Gastrocnemius medialis (tissue), 4 donors: ENCODE results near the gene LRRC8C. TPM values are rescaled to one million over a fixed set of nuclear protein-coding genes. Genes with fewer than 3 reads are reported as not detected.

Experiments
- ATAC-seq, 2 donors: fragments of 150-250 bp; one replicate each; pipeline ENCODE4 v1.9.1; 2016
- DNase-seq, 2 donors: peaks; one replicate each; pipeline ENCODE4 v3.0.0-alpha.2; 2019
- H3K27ac ChIP-seq, 4 donors: fragments of 200-600 bp; sonication (generic); 1 replicate in 1 of 4; 2 replicates in 3 of 4; pipeline ENCODE4 v1.5.1; 2016 to 2018; ENCODE audit warnings: mild to moderate bottlenecking in 2 of 4, moderate library complexity in 1 of 4
- H3K27me3 ChIP-seq, 3 donors: fragments of 200-600 bp; sonication (generic) in 2 of 3; 1 replicate in 1 of 3; 2 replicates in 2 of 3; pipeline versions ENCODE4 v1.5.1 to v1.6.0; 2016 to 2019; ENCODE audit warnings: mild to moderate bottlenecking in 1 of 3, moderate library complexity in 1 of 3
- H3K36me3 ChIP-seq, 2 donors: fragments of 200-600 bp; sonication (generic) in 1 of 2; one replicate each; pipeline ENCODE4 v1.5.1; 2017 to 2018
- H3K4me1 ChIP-seq, 2 donors: fragments of 200-600 bp; sonication (generic) in 1 of 2; one replicate each; pipeline ENCODE4 v1.5.1; 2016 to 2017; ENCODE audit warnings: mild to moderate bottlenecking in 2 of 2
- H3K4me3 ChIP-seq, 4 donors: fragments of 200-600 bp; sonication (generic) in 3 of 4; 1 replicate in 1 of 4; 2 replicates in 3 of 4; pipeline ENCODE4 v1.5.1; 2016 to 2019; ENCODE audit warnings: mild to moderate bottlenecking in 2 of 4
- H3K9me3 ChIP-seq, 3 donors: fragments of 200-600 bp; sonication (generic) in 2 of 3; 1 replicate in 1 of 3; 2 replicates in 2 of 3; pipeline ENCODE4 v1.5.1; 2016 to 2019
- POLR2A ChIP-seq, 2 donors: fragments of 450-650 bp; IDR thresholded peaks; one replicate each; pipeline ENCODE4 v1.6.1; 2017; ENCODE audit warnings: antibody characterized with exemption in 2 of 2, mild to moderate bottlenecking in 2 of 2, moderate library complexity in 2 of 2
- in situ Hi-C, 4 donors: fragments of 200-750 bp; cut with MboI; loops; one replicate each; pipeline versions ENCODE4 v1.15.0 to v1.8.0; 2017; ENCODE audit warnings: low sequenced_read_pairs in 4 of 4
- intact Hi-C: fragments of 100-400 bp; cut with DNase I; formaldehyde crosslinking; loops from one replicate; pipeline ENCODE4 v1.15.1; 2023; ENCODE audit warnings: low total_unique reads
- total RNA-seq, 4 donors: library from RNA; depleted of rRNA; stranded (reverse); fragments of >200 nt; gene quantifications; one replicate each; pipeline versions ENCODE4 v1.1.0 to v1.2.3, GENCODE V29; 2016
- TF ChIP-seq, protein P1 (sequence below), 5 experiments: fragments of 450-650 bp in 3 of 5; fragments of 200-600 bp in 2 of 5; sonication (generic) in 2 of 5; IDR thresholded peaks in 4 of 5; conservative IDR thresholded peaks in 1 of 5; 1 replicate in 4 of 5; 2 replicates in 1 of 5; pipeline ENCODE4 v1.5.1; 2016 to 2019; ENCODE audit warnings: antibody characterized with exemption in 5 of 5, mild to moderate bottlenecking in 3 of 5, moderate library complexity in 3 of 5

The LRRC8C gene
- total RNA-seq, 4 donors from 2014 or later: 2.9 to 5.8 (median 4.1) TPM

DNA sequence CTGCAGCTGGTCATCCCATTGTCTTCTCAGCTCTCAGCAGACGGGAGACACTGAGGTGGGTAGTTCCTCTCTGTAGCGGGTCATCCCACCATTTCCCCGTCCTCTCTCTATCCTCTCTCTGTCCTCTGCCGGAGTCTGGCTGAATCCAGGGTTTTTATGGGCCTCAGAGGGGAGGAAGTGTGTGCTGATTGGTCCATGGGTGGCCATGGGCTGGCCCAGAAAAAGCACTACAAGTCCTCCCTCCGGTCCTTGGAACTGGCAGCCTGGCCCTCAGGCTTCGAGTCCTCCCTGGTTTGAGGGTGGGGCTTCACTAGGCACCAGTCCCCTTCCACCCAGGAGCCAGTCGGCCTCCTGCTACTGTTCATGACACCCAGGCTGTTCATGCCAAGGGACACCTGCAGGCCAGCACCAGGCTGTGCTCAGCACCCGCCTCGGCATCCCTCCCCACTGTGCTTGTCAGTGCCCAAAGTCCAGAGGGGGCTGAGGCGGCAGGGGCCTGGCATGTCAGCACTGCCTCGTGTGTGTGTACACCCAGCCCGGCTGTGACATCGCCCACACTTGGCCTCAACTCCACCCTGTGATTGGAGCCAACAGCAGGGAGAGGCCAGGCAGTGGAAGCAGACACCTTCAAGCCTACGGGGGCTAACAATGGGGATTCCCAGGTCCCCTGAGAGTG lies 23.0 kb upstream of the LRRC8C start:
- Histone ChIP-seq H3K27ac (peak overlapping the region in 2 of 4 donors; percentile 59 to 63), H3K9me3 (no peaks in the 10 kb centered on the region), H3K27me3 (no peaks in the 10 kb centered on the region), H3K4me3 (no peak overlapping the region), H3K36me3 (no peaks in the 10 kb centered on the region), H3K4me1 (peaks cover 5 to 21% of the 10 kb centered on the region in 2 donors)
- in situ Hi-C loops: no loop called here
- intact Hi-C loops: no loop called here
- no peak for TF ChIP-seq POLR2A (IDR thresholded peaks at IDR 0.05)
- TF ChIP-seq, protein P1, sequence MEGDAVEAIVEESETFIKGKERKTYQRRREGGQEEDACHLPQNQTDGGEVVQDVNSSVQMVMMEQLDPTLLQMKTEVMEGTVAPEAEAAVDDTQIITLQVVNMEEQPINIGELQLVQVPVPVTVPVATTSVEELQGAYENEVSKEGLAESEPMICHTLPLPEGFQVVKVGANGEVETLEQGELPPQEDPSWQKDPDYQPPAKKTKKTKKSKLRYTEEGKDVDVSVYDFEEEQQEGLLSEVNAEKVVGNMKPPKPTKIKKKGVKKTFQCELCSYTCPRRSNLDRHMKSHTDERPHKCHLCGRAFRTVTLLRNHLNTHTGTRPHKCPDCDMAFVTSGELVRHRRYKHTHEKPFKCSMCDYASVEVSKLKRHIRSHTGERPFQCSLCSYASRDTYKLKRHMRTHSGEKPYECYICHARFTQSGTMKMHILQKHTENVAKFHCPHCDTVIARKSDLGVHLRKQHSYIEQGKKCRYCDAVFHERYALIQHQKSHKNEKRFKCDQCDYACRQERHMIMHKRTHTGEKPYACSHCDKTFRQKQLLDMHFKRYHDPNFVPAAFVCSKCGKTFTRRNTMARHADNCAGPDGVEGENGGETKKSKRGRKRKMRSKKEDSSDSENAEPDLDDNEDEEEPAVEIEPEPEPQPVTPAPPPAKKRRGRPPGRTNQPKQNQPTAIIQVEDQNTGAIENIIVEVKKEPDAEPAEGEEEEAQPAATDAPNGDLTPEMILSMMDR (IDR thresholded peaks at IDR 0.05 in 4 of 5, conservative IDR thresholded peaks at IDR 0.05 in 1 of 5): no peak
- DNase-seq (no peak), ATAC-seq (no peak)

DNA sequence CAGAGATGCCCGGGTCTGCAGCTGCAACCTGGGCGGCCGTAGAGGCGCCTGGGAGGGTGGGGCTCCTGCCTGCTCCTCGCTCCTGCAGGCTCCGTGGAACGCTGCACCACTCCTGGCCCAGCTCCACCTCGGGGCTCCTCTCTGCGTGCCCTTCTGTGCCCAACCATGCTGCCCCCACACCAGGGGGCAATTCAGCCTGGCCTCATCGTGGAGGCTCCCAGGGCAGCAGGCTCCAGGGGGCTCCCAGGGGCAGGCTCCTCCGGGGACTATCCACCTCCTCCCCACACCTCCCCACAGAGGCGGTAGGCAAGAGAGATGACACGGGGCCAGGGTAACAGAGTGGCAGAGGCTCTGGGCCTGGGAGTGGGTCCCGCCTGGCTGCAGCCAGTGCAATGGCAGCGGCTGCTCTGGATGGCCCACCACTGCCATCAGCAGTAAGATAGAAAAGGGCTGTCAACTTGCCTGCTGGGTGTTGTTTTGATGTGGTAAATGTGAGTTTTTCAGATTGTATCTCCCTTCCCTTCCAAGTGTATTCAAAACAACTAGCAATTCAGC lies 22.4 kb upstream of the LRRC8C start:
- DNase-seq: no peak
- intact Hi-C loops: no loop called here
- Histone ChIP-seq H3K4me3 (no peak overlapping the region), H3K27me3 (no peaks in the 10 kb centered on the region), H3K27ac (no peak overlapping the region), H3K36me3 (no peaks in the 10 kb centered on the region), H3K9me3 (no peaks in the 10 kb centered on the region), H3K4me1 (peaks cover 0 to 21% of the 10 kb centered on the region in 2 donors)
- no peak for ATAC-seq
- in situ Hi-C loops: no loop called here
- TF ChIP-seq, protein P1 (IDR thresholded peaks at IDR 0.05 in 4 of 5, conservative IDR thresholded peaks at IDR 0.05 in 1 of 5): no peak

DNA sequence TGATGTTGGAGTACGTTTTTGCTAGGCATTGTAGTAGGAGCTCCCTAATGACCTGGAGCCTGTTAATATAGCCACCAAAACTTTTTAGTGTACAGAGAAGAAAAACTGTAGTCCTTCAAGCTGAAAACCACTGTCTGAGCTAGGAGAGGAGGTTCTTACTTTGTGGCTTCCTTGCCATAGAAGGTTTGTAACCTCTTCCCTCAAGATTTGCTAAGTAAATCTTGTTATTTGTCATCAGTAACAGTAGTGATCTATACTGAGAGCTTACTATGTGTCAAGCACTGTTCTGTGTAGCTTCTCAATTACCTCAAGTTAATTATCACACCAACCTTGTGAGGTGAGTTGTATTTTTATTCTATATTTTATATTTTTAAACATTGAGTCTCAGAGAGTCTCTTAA lies 21.2 kb upstream of the LRRC8C start:
- in situ Hi-C loops: no loop called here
- no peaks in the 10 kb centered on the region for H3K9me3 ChIP-seq
- no peak overlapping the region for H3K4me3 ChIP-seq
- intact Hi-C loops: no loop called here
- H3K36me3 ChIP-seq: no peaks in the 10 kb centered on the region
- no peak overlapping the region for H3K27ac ChIP-seq
- H3K27me3 ChIP-seq: no peaks in the 10 kb centered on the region
- no peak for TF ChIP-seq POLR2A (IDR thresholded peaks at IDR 0.05)
- TF ChIP-seq, protein P1 (IDR thresholded peaks at IDR 0.05 in 4 of 5, conservative IDR thresholded peaks at IDR 0.05 in 1 of 5): no peak
- DNase-seq (no peak), ATAC-seq (no peak)
- peaks cover 0 to 23% of the 10 kb centered on the region in 2 donors for H3K4me1 ChIP-seq

DNA sequence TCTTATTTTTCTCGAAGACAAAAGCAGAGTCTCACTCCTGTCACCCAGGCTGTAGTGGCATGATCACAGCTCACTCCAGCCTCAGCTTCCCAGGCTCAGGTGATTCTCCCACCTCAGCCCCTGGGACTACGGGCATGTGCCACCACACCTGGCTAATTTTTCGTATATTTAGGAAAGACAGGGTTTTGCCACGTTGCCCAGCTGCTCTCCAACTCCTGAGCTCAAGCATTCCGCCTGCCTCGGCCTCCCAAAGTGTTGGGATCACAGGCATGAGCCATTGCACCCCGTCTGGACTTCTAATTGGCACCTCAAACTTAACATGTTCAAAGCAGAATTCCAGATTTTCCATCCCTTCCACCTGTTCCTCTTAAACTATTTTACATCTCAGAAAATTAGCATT lies 19.0 kb upstream of the LRRC8C start:
- no peak for ATAC-seq
- in situ Hi-C loops (no loop called here), intact Hi-C loops (no loop called here)
- Histone ChIP-seq H3K36me3 (no peaks in the 10 kb centered on the region), H3K4me3 (no peak overlapping the region), H3K27me3 (no peaks in the 10 kb centered on the region), H3K27ac (no peak overlapping the region), H3K4me1 (peaks cover 0 to 9% of the 10 kb centered on the region in 2 donors), H3K9me3 (no peaks in the 10 kb centered on the region)
- no peak for DNase-seq
- TF ChIP-seq, protein P1 (IDR thresholded peaks at IDR 0.05 in 4 of 5, conservative IDR thresholded peaks at IDR 0.05 in 1 of 5): no peak
- no peak for TF ChIP-seq POLR2A (IDR thresholded peaks at IDR 0.05)
